K562 (cell line): Measurements from ENCODE around the gene SUV39H2. TPM values are rescaled to one million over a fixed set of nuclear protein-coding genes. Genes with fewer than 3 reads are reported as not detected.

Experiments
- ATAC-seq: fragments of 200-7000 bp; cut with Tn5 transposase; 3 replicates; pipeline ENCODE4 v1.9.1; 2020; ENCODE audit warnings: moderate library complexity
- BruUV-seq: library from RNA; stranded (reverse); fragments of 400-500 nt; replicated peaks from 2 replicates; lab custom pipeline; 2021; lab: Mats Ljungman, UMichigan
- CTCF ChIA-PET: fragments of 300-600 bp; formaldehyde crosslinking; extraction: SDS; loops from one replicate; lab custom pipeline; 2021; ENCODE audit warnings: low intra/inter-chr PET ratio; lab: Yijun Ruan, JAX
- POLR2A ChIA-PET: fragments of 300-600, 350-650 bp; sonication (Branson Sonifier 250); formaldehyde crosslinking; extraction: SDS; loops from one replicate; lab custom pipeline; 2021; ENCODE audit warnings: antibody characterized with exemption, inconsistent platforms; lab: Yijun Ruan, JAX
- DNase-seq, 4 experiments: peaks; one replicate each; pipeline versions ENCODE4 v3.0.0 to v3.0.0-alpha.2; 2011 to 2018; ENCODE audit warnings: low spot score in 3 of 4, mixed read lengths in 3 of 4; ENCODE audit errors: extremely low read depth in 1 of 4
- FAIRE-seq: peaks from 2 replicates; lab custom pipeline; 2011; peaks lifted over from hg19 to GRCh38; lab: Jason Lieb, UNC
- H2AFZ ChIP-seq: 2 replicates; pipeline ENCODE4 v1.6.0; 2011; ENCODE audit warnings: low read depth, low read length, control low read depth, inconsistent platforms
- H3K27ac ChIP-seq: fragments of 200-600 bp; 3 replicates; pipeline ENCODE4 v1.8.0; 2011; ENCODE audit warnings: low read depth, mild to moderate bottlenecking, control low read depth, inconsistent platforms, low read length, moderate library complexity, mixed read lengths; ENCODE audit errors: extremely low read depth
- H3K27me3 ChIP-seq, 2 experiments: fragments of 300-600 bp in 1 of 2; 2 replicates in 1 of 2; 3 replicates in 1 of 2; pipeline versions ENCODE4 v1.6.0 to v1.8.0; 2011; ENCODE audit warnings: inconsistent platforms in 2 of 2, low read length in 2 of 2, mild to moderate bottlenecking in 1 of 2, mixed read lengths in 1 of 2, moderate library complexity in 1 of 2; ENCODE audit not compliant: control insufficient read depth in 2 of 2, insufficient read depth in 2 of 2
- H3K36me3 ChIP-seq: fragments of 300-600 bp; 3 replicates; pipeline ENCODE4 v1.8.0; 2011; ENCODE audit warnings: mild to moderate bottlenecking, low read length, inconsistent platforms; ENCODE audit not compliant: control insufficient read depth, insufficient read depth
- H3K4me1 ChIP-seq, 2 experiments: fragments of 200-600 bp in 1 of 2; replicated peaks in 1 of 2; 2 replicates in 1 of 2; 3 replicates in 1 of 2; pipeline versions ENCODE4 v1.5.1 to v1.8.0; 2011; ENCODE audit warnings: inconsistent platforms in 2 of 2, low read length in 2 of 2, mild to moderate bottlenecking in 1 of 2, mixed read lengths in 1 of 2, moderate library complexity in 1 of 2; ENCODE audit not compliant: control insufficient read depth in 2 of 2, insufficient read depth in 2 of 2
- H3K4me2 ChIP-seq: 2 replicates; pipeline ENCODE4 v1.6.1; 2011; ENCODE audit warnings: low read length, control low read depth, inconsistent platforms, mixed read lengths; ENCODE audit not compliant: insufficient read depth
- H3K4me3 ChIP-seq: fragments of 200-600 bp; sonication (generic), shearing (Covaris generic); 2 replicates; pipeline ENCODE4 v1.5.1; 2016; ENCODE audit warnings: control low read depth, inconsistent platforms
- H3K79me2 ChIP-seq: fragments of 200-600 bp; 3 replicates; pipeline ENCODE4 v1.8.0; 2011; ENCODE audit warnings: low read length, inconsistent platforms; ENCODE audit not compliant: control insufficient read depth, insufficient read depth
- H3K9ac ChIP-seq, 2 experiments: 2 replicates each; pipeline versions ENCODE4 v1.6.0 to v1.6.1; 2011; ENCODE audit warnings: low read depth in 2 of 2, low read length in 2 of 2, control low read depth in 1 of 2, inconsistent platforms in 1 of 2, mild to moderate bottlenecking in 1 of 2, mixed read lengths in 1 of 2; ENCODE audit not compliant: insufficient read depth in 1 of 2
- H3K9me1 ChIP-seq: one replicate; pipeline ENCODE4 v1.6.0; 2011; ENCODE audit warnings: inconsistent platforms, mild to moderate bottlenecking, low read length, moderate library complexity; ENCODE audit not compliant: control insufficient read depth, insufficient read depth
- H3K9me3 ChIP-seq: replicated peaks from 2 replicates; pipeline ENCODE4 v1.5.1; 2011; ENCODE audit warnings: low read depth, low read length, inconsistent platforms; ENCODE audit not compliant: control insufficient read depth, insufficient read depth
- H4K20me1 ChIP-seq: replicated peaks from 2 replicates; pipeline ENCODE4 v1.6.1; 2011; ENCODE audit warnings: low read length, inconsistent platforms, mixed read lengths; ENCODE audit not compliant: control insufficient read depth, insufficient read depth
- CCAR2 ChIP-seq: fragments of 200-400 bp; formaldehyde crosslinking; IDR thresholded peaks from 2 replicates; pipeline ENCODE4 v1.6.1; 2017; ENCODE audit warnings: mild to moderate bottlenecking, low read depth, low read length
- ERF ChIP-seq: fragments of 450-650 bp; formaldehyde crosslinking; IDR thresholded peaks from 2 replicates; pipeline ENCODE4 v1.4.0; 2020; ENCODE audit warnings: mild to moderate bottlenecking, mixed read lengths
- MEF2D ChIP-seq: conservative IDR thresholded peaks from 2 replicates; pipeline ENCODE4 v1.6.1; 2016; ENCODE audit warnings: low read depth, missing genetic modification characterization, missing compliant biosample characterization
- NFE2L1 ChIP-seq: fragments of 450-650 bp; IDR thresholded peaks from 2 replicates; pipeline ENCODE4 v1.6.1; 2016; ENCODE audit warnings: missing genetic modification characterization, low read depth, mild to moderate bottlenecking, missing compliant biosample characterization, moderate library complexity, borderline replicate concordance
- RAD51 ChIP-seq: fragments of 450-650 bp; IDR thresholded peaks from 2 replicates; pipeline ENCODE4 v1.7.1; 2016; ENCODE audit warnings: low read depth, mild to moderate bottlenecking, borderline replicate concordance
- ZKSCAN8 ChIP-seq: fragments of 200-800 bp; sonication (Bioruptor generic); IDR thresholded peaks from 2 replicates; pipeline ENCODE4 v1.6.1; 2016; ENCODE audit warnings: missing genetic modification characterization, missing compliant biosample characterization
- ZNF23 ChIP-seq: fragments of 250-450 bp; sonication (Bioruptor Pico); IDR thresholded peaks from 2 replicates; pipeline ENCODE4 v1.4.0; 2020; ENCODE audit warnings: mild to moderate bottlenecking
- WGBS: fragments of 100-300 bp; shearing (Covaris generic); methylation state at CpG from one replicate; pipeline ENCODE4 v1.1.6; 2016; ENCODE audit warnings: low coverage, mixed read lengths; ENCODE audit not compliant: insufficient coverage; ENCODE audit errors: missing lambda C conversion rate; 5-methylcytosine and 5-hydroxymethylcytosine counted together
- in situ Hi-C: fragments of 300-500 bp; cut with MboI; formaldehyde crosslinking; loops from 4 replicates; pipeline ENCODE4 v1.15.0; 2018; ENCODE audit warnings: inconsistent platforms, mixed read lengths
- intact Hi-C: fragments of 100-400 bp; cut with micrococcal nuclease; formaldehyde crosslinking; loops from 2 replicates; pipeline ENCODE4 v1.14.2; 2022
- polyA plus RNA-seq, 8 experiments: library from polyadenylated mRNA; depleted of rRNA in 4 of 8; stranded (reverse) in 5 of 8; unstranded in 3 of 8; fragments of >200 nt; fragmentation: Nextera tagmentation in 2 of 8; fragmentation: Illumina TruSeq in 1 of 8; extraction: Ambion mirVana in 2 of 8; extraction: Trizol in 1 of 8; gene quantifications; 2 replicates each; pipeline versions ENCODE4 v1.2.1 to v1.2.3, GENCODE V29; 2011 to 2014; ENCODE audit warnings: inconsistent platforms in 1 of 8, missing spikeins in 1 of 8
- total RNA-seq, 7 experiments: library from RNA; depleted of rRNA in 6 of 7; stranded (reverse); fragments of >200 nt in 6 of 7; fragmentation: Illumina TruSeq in 2 of 7; extraction: Trizol in 2 of 7; gene quantifications; 2 replicates each; pipeline versions ENCODE4 v1.2.1 to v1.2.3, GENCODE V29; 2011 to 2021; ENCODE audit warnings: low replicate concordance in 1 of 7
- TF ChIP-seq, protein P1 (sequence below): fragments of 250-450 bp; sonication (Bioruptor Pico); IDR thresholded peaks from 2 replicates; pipeline ENCODE4 v1.8.0; 2022; ENCODE audit warnings: moderate library complexity, mild to moderate bottlenecking, inconsistent platforms
- TF ChIP-seq, protein P2 (sequence below): fragments of 200-400 bp; formaldehyde crosslinking; IDR thresholded peaks from 2 replicates; pipeline ENCODE4 v1.6.1; 2017; ENCODE audit warnings: mild to moderate bottlenecking, low read depth, low read length, moderate library complexity
- TF ChIP-seq, protein P3 (sequence below): fragments of 200-800 bp; sonication (Bioruptor generic); IDR thresholded peaks from 2 replicates; pipeline ENCODE4 v1.6.1; 2017; ENCODE audit warnings: missing genetic modification characterization, missing compliant biosample characterization
- TF ChIP-seq, protein P4 (sequence below): IDR thresholded peaks from 3 replicates; pipeline ENCODE4 v1.6.1; 2011; ENCODE audit warnings: borderline replicate concordance, mild to moderate bottlenecking; ENCODE audit not compliant: insufficient read length, insufficient read depth

The SUV39H2 gene
- total and polyA plus RNA-seq, 9 of the 15 experiments (the other 6 are each of a cell fraction or from before 2014, with no cell fraction given), result 24.1 to 54.3 (median 41.3) TPM

DNA sequence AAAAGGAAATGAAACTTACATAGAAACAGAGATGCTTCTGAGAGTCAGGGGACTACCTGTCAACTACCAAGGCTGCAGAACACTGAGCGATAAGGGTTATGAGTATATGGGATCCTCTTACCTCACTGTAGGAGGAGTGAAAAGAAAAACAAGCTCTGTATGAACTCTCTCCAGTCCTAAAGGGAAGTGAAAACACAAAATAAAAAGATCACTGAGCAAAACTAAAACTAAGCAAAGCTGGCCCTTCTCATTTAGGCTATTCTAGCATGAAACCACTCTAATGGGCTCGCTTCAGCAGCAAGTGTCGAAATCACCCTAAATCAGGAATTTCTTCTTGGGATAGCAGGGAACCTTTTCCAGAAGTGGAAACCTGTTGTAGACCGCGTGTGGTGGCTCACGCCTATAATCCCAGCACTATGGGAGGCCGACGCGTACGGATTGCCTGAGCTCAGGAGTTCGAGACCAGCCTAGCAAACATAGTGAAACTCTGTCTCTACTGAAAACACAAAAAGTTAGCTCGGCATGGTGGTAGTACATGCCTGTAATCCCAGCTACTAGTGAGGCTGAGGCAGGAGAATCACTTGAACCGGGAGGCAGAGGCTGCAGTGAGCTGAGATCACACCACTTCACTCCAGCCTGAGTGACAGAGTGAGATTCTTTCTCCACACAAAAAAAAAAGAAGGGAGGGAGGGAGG is 48.2 kb downstream of the SUV39H2 start:
- TF ChIP-seq, protein P1, sequence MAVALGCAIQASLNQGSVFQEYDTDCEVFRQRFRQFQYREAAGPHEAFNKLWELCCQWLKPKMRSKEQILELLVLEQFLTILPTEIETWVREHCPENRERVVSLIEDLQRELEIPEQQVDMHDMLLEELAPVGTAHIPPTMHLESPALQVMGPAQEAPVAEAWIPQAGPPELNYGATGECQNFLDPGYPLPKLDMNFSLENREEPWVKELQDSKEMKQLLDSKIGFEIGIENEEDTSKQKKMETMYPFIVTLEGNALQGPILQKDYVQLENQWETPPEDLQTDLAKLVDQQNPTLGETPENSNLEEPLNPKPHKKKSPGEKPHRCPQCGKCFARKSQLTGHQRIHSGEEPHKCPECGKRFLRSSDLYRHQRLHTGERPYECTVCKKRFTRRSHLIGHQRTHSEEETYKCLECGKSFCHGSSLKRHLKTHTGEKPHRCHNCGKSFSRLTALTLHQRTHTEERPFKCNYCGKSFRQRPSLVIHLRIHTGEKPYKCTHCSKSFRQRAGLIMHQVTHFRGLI (CRISPR knock-in tag), result no peak
- TF ChIP-seq, protein P2, sequence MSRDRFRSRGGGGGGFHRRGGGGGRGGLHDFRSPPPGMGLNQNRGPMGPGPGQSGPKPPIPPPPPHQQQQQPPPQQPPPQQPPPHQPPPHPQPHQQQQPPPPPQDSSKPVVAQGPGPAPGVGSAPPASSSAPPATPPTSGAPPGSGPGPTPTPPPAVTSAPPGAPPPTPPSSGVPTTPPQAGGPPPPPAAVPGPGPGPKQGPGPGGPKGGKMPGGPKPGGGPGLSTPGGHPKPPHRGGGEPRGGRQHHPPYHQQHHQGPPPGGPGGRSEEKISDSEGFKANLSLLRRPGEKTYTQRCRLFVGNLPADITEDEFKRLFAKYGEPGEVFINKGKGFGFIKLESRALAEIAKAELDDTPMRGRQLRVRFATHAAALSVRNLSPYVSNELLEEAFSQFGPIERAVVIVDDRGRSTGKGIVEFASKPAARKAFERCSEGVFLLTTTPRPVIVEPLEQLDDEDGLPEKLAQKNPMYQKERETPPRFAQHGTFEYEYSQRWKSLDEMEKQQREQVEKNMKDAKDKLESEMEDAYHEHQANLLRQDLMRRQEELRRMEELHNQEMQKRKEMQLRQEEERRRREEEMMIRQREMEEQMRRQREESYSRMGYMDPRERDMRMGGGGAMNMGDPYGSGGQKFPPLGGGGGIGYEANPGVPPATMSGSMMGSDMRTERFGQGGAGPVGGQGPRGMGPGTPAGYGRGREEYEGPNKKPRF, result no peak
- TF ChIP-seq NFE2L1 (tag) (no peak), CCAR2 (no peak), RAD51 (no peak), MEF2D (no peak), ZKSCAN8 (CRISPR knock-in tag) (no peak), ERF (no peak), ZNF23 (CRISPR knock-in tag) (no peak)
- TF ChIP-seq, protein P3, sequence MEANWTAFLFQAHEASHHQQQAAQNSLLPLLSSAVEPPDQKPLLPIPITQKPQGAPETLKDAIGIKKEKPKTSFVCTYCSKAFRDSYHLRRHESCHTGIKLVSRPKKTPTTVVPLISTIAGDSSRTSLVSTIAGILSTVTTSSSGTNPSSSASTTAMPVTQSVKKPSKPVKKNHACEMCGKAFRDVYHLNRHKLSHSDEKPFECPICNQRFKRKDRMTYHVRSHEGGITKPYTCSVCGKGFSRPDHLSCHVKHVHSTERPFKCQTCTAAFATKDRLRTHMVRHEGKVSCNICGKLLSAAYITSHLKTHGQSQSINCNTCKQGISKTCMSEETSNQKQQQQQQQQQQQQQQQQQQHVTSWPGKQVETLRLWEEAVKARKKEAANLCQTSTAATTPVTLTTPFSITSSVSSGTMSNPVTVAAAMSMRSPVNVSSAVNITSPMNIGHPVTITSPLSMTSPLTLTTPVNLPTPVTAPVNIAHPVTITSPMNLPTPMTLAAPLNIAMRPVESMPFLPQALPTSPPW (CRISPR knock-in tag), result no peak
- TF ChIP-seq, protein P4, sequence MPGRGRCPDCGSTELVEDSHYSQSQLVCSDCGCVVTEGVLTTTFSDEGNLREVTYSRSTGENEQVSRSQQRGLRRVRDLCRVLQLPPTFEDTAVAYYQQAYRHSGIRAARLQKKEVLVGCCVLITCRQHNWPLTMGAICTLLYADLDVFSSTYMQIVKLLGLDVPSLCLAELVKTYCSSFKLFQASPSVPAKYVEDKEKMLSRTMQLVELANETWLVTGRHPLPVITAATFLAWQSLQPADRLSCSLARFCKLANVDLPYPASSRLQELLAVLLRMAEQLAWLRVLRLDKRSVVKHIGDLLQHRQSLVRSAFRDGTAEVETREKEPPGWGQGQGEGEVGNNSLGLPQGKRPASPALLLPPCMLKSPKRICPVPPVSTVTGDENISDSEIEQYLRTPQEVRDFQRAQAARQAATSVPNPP, result no peak
- ATAC-seq (no peak), DNase-seq (no peak), FAIRE-seq (no peak)
- no peak overlapping the region for H3K4me3 ChIP-seq
- ChIA-PET CTCF (no interaction called here), POLR2A (no interaction called here)
- BruUV-seq, result no TSS peak
- H3K4me1 ChIP-seq, result no peaks in the 10 kb centered on the region; a peak in 1 of 5 replicates
- no peaks in the 10 kb centered on the region for H3K9me1 ChIP-seq
- H3K27ac ChIP-seq, result no peak overlapping the region
- no peak overlapping the region for H3K9ac ChIP-seq
- H3K36me3 ChIP-seq, result peaks cover 72% of the 10 kb centered on the region
- H3K4me2 ChIP-seq, result no peak overlapping the region
- WGBS, result 93% methylated on average over 13 of the region's 13 CpGs
- in situ Hi-C loops, result no loop called here
- no peaks in the 10 kb centered on the region for H3K27me3 ChIP-seq
- no peaks in the 10 kb centered on the region for H4K20me1 ChIP-seq
- intact Hi-C loops, result no loop called here
- no peaks in the 10 kb centered on the region for H3K9me3 ChIP-seq
- H2AFZ ChIP-seq, result no peak overlapping the region
- no peaks in the 10 kb centered on the region for H3K79me2 ChIP-seq
